Hepatocyte (in vitro differentiated cells): ENCODE results near the gene PWP2.
"Not testable (repeated sequence)": the region's sequence is repeated elsewhere in the genome, so short reads cannot be mapped to it uniquely, and the experiment has no call there.

Experiments used
- CTCF ChIP-seq: fragments of 200-600 bp; sonication (generic); IDR thresholded peaks from 2 replicates; pipeline ENCODE4 v1.5.1; 2016; ENCODE audit warnings: antibody characterized with exemption, mild to moderate bottlenecking; ENCODE audit not compliant: poor library complexity
- EZH2 ChIP-seq: fragments of 200-600 bp; sonication (generic); IDR thresholded peaks from 2 replicates; pipeline ENCODE4 v1.6.1; 2016; ENCODE audit warnings: antibody characterized with exemption, mild to moderate bottlenecking, borderline replicate concordance
- EZH2phosphoT487 ChIP-seq: fragments of 200-600 bp; sonication (generic); IDR thresholded peaks from one replicate; pipeline ENCODE4 v1.6.1; 2018; ENCODE audit warnings: antibody characterized with exemption, mild to moderate bottlenecking, low read depth, moderate library complexity; ENCODE audit not compliant: unreplicated experiment, severe bottlenecking

- TF ChIP-seq EZH2, CTCF, EZH2phosphoT487: not testable (repeated sequence)
Observed at GRCh38 chr21:44122131-44122530, 14.9 kb downstream of the PWP2 start.
